ENCODE measurements around the gene KCNAB3. TPM values are rescaled to one million over a fixed set of nuclear protein-coding genes. Genes with fewer than 3 reads are reported as not detected.

The KCNAB3 gene
- polyA plus RNA-seq, 1 donor from 2014 or later, result 5.6 TPM

DNA sequence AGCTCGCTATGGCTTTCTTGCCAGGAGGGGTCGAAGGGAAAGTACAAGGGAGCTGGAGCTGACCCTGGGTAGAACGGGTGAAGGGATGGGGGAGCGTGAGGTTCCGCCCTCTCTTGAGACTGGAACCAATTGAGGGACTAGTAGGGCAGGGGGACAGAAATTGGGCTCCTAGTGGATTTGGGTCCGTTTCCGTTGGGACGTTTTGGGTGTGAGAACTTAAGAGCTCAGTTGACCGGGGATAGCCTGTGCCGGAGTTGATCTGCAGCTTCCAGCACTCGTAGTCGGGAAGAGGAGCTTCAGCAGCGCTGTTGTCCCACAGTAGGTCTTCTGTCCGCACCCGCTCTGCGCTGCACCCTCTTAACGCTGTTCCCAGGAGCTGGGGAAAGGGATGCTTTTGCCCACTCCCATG lies 2.8 kb upstream of the KCNAB3 start:
- Histone ChIP-seq H3K4me2 (ENCODE audit: low read length) (peak overlapping the region; percentile 93), H3K36me3 (ENCODE audit: insufficient read depth, low read length) (no peaks in the 10 kb centered on the region), H3K27ac (ENCODE audit: low read length) (peak overlapping the region; percentile 72), H3K79me2 (replicated peaks; ENCODE audit: insufficient read depth, low read length) (peaks cover 41% of the 10 kb centered on the region), H3K9ac (ENCODE audit: low read length) (peak overlapping the region; percentile 86), H2AFZ (ENCODE audit: low read depth, low read length) (peak overlapping the region; percentile 78), H3K9me2 (ENCODE audit: insufficient read depth, low read length) (no peaks in the 10 kb centered on the region), H3F3A (ENCODE audit: insufficient read depth, low read length, poor library complexity, severe bottlenecking) (no peaks in the 10 kb centered on the region), H3K27me3 (ENCODE audit: insufficient read depth, low read depth, low read length) (no peaks in the 10 kb centered on the region), H3K4me3 (ENCODE audit: low read length) (peak overlapping the region; percentile 91), H3K9me3 (ENCODE audit: low read length) (no peaks in the 10 kb centered on the region), H4K20me1 (ENCODE audit: insufficient read depth) (no peaks in the 10 kb centered on the region)
- TF ChIP-seq SMC3 (conservative IDR thresholded peaks at IDR 0.05; ENCODE audit: poor library complexity), result peak; percentile 10
- TF ChIP-seq, protein P1, sequence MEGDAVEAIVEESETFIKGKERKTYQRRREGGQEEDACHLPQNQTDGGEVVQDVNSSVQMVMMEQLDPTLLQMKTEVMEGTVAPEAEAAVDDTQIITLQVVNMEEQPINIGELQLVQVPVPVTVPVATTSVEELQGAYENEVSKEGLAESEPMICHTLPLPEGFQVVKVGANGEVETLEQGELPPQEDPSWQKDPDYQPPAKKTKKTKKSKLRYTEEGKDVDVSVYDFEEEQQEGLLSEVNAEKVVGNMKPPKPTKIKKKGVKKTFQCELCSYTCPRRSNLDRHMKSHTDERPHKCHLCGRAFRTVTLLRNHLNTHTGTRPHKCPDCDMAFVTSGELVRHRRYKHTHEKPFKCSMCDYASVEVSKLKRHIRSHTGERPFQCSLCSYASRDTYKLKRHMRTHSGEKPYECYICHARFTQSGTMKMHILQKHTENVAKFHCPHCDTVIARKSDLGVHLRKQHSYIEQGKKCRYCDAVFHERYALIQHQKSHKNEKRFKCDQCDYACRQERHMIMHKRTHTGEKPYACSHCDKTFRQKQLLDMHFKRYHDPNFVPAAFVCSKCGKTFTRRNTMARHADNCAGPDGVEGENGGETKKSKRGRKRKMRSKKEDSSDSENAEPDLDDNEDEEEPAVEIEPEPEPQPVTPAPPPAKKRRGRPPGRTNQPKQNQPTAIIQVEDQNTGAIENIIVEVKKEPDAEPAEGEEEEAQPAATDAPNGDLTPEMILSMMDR (IDR thresholded peaks at IDR 0.05; ENCODE audit: poor library complexity, severe bottlenecking), result no peak
- TF ChIP-seq EZH2 (IDR thresholded peaks at IDR 0.05; ENCODE audit: borderline replicate concordance, insufficient read depth, low read length, poor library complexity, severe bottlenecking), result no peak
- TF ChIP-seq, protein P2, sequence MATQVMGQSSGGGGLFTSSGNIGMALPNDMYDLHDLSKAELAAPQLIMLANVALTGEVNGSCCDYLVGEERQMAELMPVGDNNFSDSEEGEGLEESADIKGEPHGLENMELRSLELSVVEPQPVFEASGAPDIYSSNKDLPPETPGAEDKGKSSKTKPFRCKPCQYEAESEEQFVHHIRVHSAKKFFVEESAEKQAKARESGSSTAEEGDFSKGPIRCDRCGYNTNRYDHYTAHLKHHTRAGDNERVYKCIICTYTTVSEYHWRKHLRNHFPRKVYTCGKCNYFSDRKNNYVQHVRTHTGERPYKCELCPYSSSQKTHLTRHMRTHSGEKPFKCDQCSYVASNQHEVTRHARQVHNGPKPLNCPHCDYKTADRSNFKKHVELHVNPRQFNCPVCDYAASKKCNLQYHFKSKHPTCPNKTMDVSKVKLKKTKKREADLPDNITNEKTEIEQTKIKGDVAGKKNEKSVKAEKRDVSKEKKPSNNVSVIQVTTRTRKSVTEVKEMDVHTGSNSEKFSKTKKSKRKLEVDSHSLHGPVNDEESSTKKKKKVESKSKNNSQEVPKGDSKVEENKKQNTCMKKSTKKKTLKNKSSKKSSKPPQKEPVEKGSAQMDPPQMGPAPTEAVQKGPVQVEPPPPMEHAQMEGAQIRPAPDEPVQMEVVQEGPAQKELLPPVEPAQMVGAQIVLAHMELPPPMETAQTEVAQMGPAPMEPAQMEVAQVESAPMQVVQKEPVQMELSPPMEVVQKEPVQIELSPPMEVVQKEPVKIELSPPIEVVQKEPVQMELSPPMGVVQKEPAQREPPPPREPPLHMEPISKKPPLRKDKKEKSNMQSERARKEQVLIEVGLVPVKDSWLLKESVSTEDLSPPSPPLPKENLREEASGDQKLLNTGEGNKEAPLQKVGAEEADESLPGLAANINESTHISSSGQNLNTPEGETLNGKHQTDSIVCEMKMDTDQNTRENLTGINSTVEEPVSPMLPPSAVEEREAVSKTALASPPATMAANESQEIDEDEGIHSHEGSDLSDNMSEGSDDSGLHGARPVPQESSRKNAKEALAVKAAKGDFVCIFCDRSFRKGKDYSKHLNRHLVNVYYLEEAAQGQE (IDR thresholded peaks at IDR 0.05; ENCODE audit: borderline replicate concordance), result no peak
- no peak for TF ChIP-seq RAD21 (conservative IDR thresholded peaks at IDR 0.05)
- no peak for TF ChIP-seq POLR2AphosphoS5 (IDR thresholded peaks at IDR 0.05)
- TF ChIP-seq MXI1 (conservative IDR thresholded peaks at IDR 0.05; ENCODE audit: poor library complexity, severe bottlenecking), result peak; percentile 21
- TF ChIP-seq TAF1 (IDR thresholded peaks at IDR 0.05; ENCODE audit: low read depth), result no peak
- no peak for TF ChIP-seq EP300 (conservative IDR thresholded peaks at IDR 0.05; ENCODE audit: poor library complexity, severe bottlenecking)

DNA sequence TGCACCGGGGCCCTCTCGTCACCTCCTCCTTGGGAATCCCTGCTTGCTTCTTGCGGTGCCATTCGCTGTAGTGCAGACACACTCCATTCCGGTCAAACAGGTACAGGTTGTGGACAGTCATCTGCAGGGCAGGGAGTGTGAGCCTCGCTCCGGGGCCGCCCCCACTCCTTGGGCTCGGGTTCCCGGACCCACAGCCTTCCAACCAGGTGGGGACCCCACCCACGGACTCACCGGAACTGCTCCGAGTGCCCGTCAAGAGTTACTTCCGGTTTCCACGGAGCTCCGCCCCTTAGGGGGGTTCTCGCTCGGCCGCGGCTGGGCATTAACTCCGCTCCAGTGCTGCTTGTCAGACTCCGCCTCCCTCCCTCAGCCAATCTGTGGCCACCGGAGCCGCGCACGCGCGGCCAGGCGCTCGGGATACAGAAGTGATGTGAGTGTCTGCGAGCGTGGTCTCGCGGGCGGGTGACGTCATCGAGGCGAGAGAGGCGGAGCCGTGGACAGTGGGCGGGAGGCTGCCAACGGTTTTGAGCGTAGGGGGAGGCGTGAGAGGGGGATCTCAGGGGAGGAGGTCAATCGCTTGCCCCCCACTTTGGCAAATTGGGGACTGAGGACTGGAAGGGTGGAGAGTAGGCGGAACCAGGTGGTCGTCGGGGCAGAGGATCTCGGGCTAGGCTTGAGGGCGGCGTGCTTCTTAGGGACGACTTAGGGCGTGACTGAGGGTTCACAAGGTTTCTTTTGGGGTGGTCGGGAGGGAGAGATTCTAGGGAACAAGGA lies 2.2 kb upstream of the KCNAB3 start, which contains the start of the genes CNTROB and TRAPPC1:
Gene CNTROB, plus strand, starts transcription at position 498 of the 774 bp plus-strand sequence. CDS start 874 bp downstream, outside the sequence.
Gene TRAPPC1, minus strand, starts transcription at position 238 of the 774 bp plus-strand sequence. Its CDS starts 117 bp downstream, at position 121.
- Histone ChIP-seq H3K79me2 (replicated peaks; ENCODE audit: insufficient read depth, low read length) (peaks cover 41% of the 10 kb centered on the region), H3K27ac (ENCODE audit: low read length) (peak within 1 kb of the TSS; percentile 78), H3K9ac (ENCODE audit: low read length) (peak within 1 kb of the TSS; percentile 89), H3K9me2 (ENCODE audit: insufficient read depth, low read length) (no peaks in the 10 kb centered on the region), H3K9me3 (ENCODE audit: low read length) (no peaks in the 10 kb centered on the region), H3K4me3 (ENCODE audit: low read length) (peak within 1 kb of the TSS; percentile 91), H4K20me1 (ENCODE audit: insufficient read depth) (no peaks in the 10 kb centered on the region), H3K27me3 (ENCODE audit: insufficient read depth, low read depth, low read length) (no peaks in the 10 kb centered on the region), H3K4me2 (ENCODE audit: low read length) (peak within 1 kb of the TSS; percentile 100), H3K36me3 (ENCODE audit: insufficient read depth, low read length) (no peaks in the 10 kb centered on the region), H2AFZ (ENCODE audit: low read depth, low read length) (peak within 1 kb of the TSS; percentile 78), H3F3A (ENCODE audit: insufficient read depth, low read length, poor library complexity, severe bottlenecking) (no peaks in the 10 kb centered on the region)
- TF ChIP-seq, protein P2 (IDR thresholded peaks at IDR 0.05; ENCODE audit: borderline replicate concordance), result peak; percentile 12
- TF ChIP-seq EP300 (conservative IDR thresholded peaks at IDR 0.05; ENCODE audit: poor library complexity, severe bottlenecking) (peak; percentile 20), SMC3 (conservative IDR thresholded peaks at IDR 0.05; ENCODE audit: poor library complexity) (no peak), TAF1 (IDR thresholded peaks at IDR 0.05; ENCODE audit: low read depth) (no peak), MXI1 (conservative IDR thresholded peaks at IDR 0.05; ENCODE audit: poor library complexity, severe bottlenecking) (peak; percentile 90), EZH2 (IDR thresholded peaks at IDR 0.05; ENCODE audit: borderline replicate concordance, insufficient read depth, low read length, poor library complexity, severe bottlenecking) (no peak), POLR2AphosphoS5 (IDR thresholded peaks at IDR 0.05) (peak; percentile 87), RAD21 (conservative IDR thresholded peaks at IDR 0.05) (peak; percentile 10)
- TF ChIP-seq, protein P1 (IDR thresholded peaks at IDR 0.05; ENCODE audit: poor library complexity, severe bottlenecking), result no peak
